ENCODE measurements around the gene GPATCH2L. TPM values are rescaled to one million over a fixed set of nuclear protein-coding genes. Genes with fewer than 3 reads are reported as not detected.

The GPATCH2L gene
- 10 to 100 TPM; 47.1 to 67.1 (median 58.4) TPM for total RNA-seq

GRCh38 chr14:76151398-76152332 is at the start of gene GPATCH2L:
GPATCH2L (plus strand) TSS chr14:76151922; CDS start chr14:76154364, 2,442 bp downstream.
- no peak for TF ChIP-seq CTCF (IDR thresholded peaks at IDR 0.05; ENCODE audit: low read depth)

- no peak for TF ChIP-seq CTCF (IDR thresholded peaks at IDR 0.05; ENCODE audit: low read depth)
Measured at GRCh38 chr14:76104802-76105355, 46.8 kb upstream of the GPATCH2L start.

- TF ChIP-seq CTCF (IDR thresholded peaks at IDR 0.05; ENCODE audit: low read depth), result no peak
Measured at GRCh38 chr14:76106188-76106587, 45.5 kb upstream of the GPATCH2L start.

- TF ChIP-seq CTCF (IDR thresholded peaks at IDR 0.05; ENCODE audit: low read depth), result no peak
Measured at GRCh38 chr14:76109087-76109880, 42.4 kb upstream of the GPATCH2L start.

- TF ChIP-seq CTCF (IDR thresholded peaks at IDR 0.05; ENCODE audit: low read depth), result no peak
Measured at GRCh38 chr14:76112889-76113624, 38.7 kb upstream of the GPATCH2L start.

GRCh38 chr14:76113691-76114090 is 38.0 kb upstream of the GPATCH2L start:
- TF ChIP-seq CTCF (IDR thresholded peaks at IDR 0.05; ENCODE audit: low read depth), result no peak
